Stimulated activated CD8-positive, alpha-beta memory T cell treated with anti-CD3 and anti-CD28 coated beads, Interleukin-12 subunit alpha, Interleukin-12 subunit beta, amount 100 ng/mL, for 24 hours (primary cell): ENCODE measurements around the gene RERE.

Experiments
- DNase-seq: peaks from one replicate; pipeline ENCODE4 v3.0.0-alpha.2; 2020; ENCODE audit errors: extremely low read depth

RERE gene

DNA sequence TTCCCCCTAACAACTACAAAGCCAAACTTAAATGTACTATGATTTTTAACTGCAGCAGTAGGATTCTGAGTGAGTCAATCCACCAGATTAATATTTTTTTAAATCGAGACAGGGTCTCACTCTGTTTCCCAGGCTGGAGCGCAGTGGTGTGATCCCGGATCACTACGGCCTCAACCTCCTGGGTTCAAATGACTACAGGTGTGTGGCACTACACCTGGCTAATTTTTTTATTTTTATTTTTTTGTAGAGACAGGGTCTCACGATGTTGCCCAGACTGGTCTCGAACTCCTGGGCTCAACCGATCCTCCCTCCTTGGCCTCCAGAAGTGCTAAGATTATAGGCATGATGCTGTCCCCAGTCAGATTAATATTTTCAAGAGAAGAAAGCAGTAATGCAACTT, 411.4 kb downstream of the RERE start:
- DNase-seq = no peak

DNA sequence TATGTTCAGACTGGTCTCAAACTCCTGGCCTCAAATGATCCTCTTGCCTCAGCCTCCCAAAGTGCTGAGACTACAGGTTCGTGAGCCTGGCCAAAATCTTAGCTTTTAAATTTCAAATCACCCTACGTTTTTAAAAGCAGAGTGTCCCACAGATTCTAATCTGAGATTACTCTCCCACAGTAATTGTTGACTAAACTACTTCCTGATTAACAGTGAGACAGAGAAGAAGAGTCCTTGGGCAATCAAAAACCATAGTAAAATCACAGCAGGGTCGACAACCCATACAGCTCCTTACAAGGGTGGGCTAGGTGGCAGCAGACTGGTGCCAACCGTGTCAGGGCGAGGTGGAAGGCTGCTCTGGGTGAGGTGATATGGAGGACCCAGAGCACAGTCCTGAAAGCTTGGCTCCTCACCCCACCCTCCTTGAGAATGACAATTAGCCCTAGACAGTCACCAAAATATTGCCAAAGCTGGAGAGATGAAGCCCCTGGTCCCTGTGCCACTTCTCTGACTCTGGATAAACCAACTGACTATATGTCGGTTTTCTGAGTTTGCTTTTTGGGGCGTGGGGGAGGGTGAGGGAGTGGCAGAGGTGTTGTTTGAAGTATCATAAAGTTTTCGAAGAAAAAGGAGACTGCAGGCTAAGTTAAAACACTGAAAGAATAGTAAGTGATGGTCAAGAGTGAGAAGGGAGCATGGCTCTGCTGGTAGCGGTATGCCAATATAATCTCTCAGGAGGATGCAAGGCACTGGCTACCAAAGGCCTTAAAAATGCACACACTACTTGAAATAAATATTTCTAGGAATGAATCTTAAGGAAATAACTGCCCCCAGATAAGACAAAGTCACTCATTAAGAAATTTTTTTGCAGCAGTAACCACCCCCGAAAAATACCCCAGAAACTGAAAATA, 412.7 kb downstream of the RERE start:
- no peak for DNase-seq

- DNase-seq = no peak
Observed at GRCh38 chr1:8402109-8402710, 415.2 kb downstream of the RERE start.

DNA sequence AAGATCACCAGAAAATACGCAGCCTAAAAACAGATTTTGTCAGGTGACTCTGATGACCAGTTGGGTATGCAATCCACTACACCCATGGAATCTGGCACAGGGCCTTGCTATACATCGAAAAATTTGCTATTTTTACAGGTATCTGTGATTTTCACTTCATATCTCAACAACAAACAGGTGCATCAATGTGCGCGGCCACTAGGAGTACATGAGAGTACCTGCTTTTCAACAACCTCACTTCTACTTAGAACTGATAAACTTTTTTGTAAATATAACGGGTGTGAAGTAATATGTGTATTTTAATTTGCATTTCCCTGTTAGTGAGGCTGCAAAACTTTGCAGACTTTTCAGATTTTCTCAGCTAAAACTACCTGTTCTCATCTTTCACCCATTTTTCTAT, 418.8 kb downstream of the RERE start:
- no peak for DNase-seq

- no peak for DNase-seq
Observed at GRCh38 chr1:8398086-8398485, 419.4 kb downstream of the RERE start.

DNA sequence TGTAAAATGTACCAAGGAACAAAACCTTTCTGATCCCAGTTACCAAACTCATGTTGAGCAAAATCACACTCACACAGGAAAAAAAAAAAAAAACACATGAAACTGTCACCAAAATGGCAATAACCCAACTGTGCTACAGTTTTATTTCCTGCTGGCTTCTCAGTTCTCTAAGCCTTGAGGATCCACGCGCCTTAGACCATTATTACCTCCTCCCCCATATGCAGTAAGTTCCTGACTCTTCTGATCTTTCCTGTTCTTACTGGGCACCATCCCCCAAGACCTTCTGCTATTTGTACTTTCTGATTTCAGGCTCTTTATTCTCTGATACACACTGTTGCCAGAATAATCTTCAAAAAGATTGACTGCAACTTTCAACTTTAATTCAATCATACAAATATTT, 419.9 kb downstream of the RERE start:
- DNase-seq = no peak

- no peak for DNase-seq
Observed at GRCh38 chr1:8396786-8397406, 420.5 kb downstream of the RERE start.

GRCh38 chr1:8396083-8396785, 421.2 kb downstream of the RERE start:
- no peak for DNase-seq

- DNase-seq = no peak
Observed at GRCh38 chr1:8395433-8395866, 422.0 kb downstream of the RERE start.

DNA sequence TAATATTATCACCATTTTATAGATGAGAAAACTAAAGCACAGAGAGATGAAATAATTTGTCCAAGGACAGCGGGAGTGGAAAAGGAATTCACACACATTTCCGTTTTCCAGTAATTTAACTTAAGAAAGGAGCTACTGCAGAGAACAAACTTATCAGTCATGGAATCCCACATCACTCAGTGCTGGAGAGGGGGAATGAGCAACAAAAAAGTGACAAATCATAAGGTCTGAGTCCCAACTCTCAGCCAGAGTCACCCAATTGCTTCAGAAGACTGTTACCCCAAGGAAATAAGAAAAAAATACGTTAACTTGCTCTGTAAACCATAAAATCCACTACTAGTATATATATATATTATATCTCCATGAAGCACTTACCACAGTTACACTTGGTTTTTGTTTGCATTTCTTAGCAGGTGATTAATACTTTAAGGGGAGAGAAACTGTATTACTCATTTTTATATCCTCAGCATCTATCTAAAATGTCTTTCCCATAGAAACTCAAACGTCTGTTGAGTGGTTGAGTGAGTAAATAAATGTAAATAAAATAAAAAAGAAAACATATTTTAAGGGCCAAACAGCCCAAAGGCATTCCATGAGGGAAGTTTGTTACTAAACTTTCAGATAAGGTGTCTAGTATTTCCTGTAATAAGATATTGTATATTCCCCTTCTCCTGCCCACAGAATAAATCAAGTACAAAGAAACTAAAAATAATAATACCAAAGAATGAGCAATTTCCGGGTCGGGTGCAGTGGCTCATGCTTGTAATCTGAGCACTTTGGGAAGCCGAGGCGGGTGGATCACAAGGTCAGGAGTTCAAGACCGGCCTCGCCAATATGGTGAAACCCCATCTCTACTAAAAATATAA, 422.8 kb downstream of the RERE start:
- DNase-seq = no peak

GRCh38 chr1:8392522-8392921, 424.9 kb downstream of the RERE start:
- no peak for DNase-seq

- no peak for DNase-seq
Observed at GRCh38 chr1:8390707-8391106, 426.7 kb downstream of the RERE start.

GRCh38 chr1:8389958-8390535, 427.4 kb downstream of the RERE start:
- no peak for DNase-seq

DNA sequence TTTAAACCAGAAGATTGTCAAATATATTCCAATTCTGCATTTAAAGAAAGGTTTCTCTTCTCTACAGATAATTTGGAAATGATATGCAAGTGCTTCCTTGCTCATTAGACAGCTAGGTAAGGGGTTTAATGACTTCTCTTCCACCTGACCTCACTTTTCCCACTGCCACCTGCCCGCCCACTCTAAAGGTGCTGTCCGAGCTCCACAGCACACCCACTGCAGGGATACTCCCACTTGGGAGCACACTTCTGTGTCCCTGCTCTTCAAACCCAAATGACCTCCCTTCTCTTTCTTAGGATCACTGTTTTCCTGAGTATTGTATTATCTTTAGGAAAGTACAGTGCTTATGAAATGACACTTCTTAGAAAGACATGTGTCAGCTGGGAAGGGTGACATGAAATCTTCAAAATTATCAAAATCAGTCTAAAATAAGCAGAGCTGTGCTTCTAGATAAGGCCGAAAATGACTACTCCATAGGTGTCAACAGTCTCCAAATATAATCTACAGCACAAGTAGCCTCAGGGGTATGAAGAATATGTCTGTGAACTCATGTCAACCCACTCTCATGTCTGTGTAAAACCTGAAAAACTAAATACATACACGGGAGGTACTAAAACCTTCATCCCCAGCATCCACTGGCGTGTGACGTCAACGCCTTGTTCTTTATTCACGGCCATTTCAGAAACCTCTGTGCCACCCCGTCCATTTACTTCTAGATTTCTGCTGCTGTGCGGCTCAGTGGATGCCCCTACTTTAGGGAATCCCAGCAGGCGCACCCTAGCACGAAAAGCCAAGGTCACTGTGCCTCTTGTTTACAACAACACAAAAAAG, 428.5 kb downstream of the RERE start:
- no peak for DNase-seq

DNA sequence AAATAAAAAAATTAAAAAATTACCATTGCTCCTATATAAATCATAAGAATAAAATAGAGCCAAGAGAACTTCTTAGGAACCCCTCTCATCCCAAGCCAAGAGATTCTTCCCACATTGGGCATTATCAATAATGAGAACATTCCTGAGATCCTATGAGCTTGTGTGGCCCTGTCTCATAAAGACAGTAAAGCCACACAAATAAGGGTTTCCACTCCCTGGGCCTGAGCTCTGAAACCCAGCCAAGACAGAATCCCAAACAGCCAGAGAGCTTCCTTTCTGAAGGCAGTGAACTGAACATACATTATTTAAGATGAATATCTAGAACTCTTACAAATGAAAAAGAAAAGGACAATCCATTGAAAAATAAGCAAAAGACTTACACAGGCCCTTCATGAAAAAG, 431.2 kb downstream of the RERE start:
- no peak for DNase-seq

DNA sequence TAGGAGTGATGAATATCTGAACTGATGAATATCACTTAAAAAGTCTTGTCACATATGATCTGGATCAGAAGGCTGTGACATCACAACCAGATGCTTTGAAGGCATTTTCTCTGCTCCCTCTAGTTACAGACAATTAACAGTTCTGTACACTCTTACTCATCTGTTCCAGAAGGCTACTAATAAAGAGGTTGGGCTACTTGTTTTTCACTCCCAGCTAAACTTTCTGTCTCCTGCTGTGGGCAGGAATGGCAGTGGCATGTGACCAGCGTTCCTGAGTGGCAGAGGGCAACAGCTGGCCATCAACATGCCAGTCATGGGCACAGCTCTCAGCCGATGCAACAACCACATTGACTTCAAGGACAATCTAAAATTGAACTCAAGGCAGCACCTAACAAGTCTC, 432.9 kb downstream of the RERE start:
- no peak for DNase-seq

- DNase-seq = no peak
Observed at GRCh38 chr1:8384088-8384487, 433.4 kb downstream of the RERE start.

DNA sequence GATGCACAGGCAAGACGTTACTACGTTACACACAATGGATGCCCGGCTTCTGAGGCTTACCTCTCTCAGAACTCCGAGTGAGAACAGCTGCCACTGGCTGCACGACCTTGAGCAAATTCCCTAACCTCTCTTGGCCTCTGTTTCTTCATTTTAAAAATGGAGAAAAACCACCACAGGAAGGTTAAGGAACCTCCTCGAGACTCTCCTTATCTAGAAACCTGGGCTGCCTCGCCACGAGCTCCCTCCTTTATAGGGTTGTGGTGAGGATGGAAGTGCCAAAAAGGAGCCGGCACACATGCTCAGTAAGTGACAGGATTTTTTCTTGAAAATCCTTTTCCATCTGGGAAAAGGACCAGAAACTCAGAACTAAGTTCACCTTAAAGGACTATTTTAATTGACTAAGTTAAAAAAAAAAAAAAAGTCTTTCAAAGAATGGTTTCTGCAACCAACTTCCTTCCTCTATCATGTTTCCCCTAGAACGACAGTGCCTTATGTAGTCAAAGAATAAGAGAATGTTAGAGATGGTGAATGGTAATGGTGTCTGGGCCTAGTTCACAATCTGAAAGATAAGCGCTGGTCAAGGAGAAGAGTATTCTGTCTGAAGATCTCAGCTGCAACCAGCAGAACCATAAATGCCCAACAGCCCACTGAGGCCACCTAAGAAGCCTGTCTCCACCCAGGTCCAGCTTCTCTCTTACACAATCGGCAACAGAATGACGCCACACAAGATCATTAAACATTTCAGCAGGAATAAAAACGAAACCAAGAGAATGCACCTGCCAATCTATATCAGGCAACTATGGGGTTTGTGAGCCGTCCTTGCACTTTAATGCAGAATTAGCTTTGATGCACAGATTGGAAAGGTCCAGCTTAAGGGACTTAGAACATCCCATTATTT, 434.6 kb downstream of the RERE start:
- no peak for DNase-seq

DNA sequence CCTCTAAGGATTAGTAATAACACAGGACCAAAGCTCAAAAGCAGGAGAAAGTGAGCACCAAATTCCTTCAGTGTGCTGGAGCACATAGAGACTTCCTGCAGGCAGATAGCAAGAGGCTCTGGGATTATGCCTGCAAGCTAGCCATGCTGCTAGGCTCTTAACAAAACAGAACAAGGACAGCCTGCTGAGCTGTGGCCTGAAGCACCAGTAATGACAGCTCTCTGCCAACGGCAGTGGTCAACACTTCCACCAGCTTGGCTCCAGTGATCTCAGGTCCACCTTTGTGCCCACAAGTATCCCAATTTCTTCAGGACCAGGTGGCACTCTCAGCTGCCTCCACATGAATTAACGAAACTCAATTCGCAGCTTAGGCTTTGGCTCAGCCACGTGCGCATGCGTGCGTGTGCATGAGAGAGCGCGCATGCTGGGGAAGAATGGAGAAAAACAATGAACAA, 435.4 kb downstream of the RERE start:
- no peak for DNase-seq
